Panc1 (cell line): ENCODE data around the gene HIPK2. TPM values are rescaled to one million over a fixed set of nuclear protein-coding genes. Genes with fewer than 3 reads are reported as not detected.
A peak's percentile ranks its signal among the peaks of the same experiment; 100 is the strongest.

Experiments used
- ATAC-seq: fragments of 200-7000 bp; cut with Tn5 transposase; 2 replicates; pipeline ENCODE4 v1.9.1; 2020; ENCODE audit warnings: mild to moderate bottlenecking, moderate library complexity
- BruUV-seq: library from RNA; stranded (reverse); fragments of 400-500 nt; replicated peaks from 2 replicates; lab custom pipeline; 2021; lab: Mats Ljungman, UMichigan
- CTCF ChIA-PET: fragments of 300-600 bp; sonication (Branson Sonifier 250); formaldehyde crosslinking; loops from one replicate; lab custom pipeline; 2022; ENCODE audit warnings: antibody characterized with exemption; lab: Charles Lee
- POLR2A ChIA-PET: fragments of 300-600 bp; sonication (Branson Sonifier 250); formaldehyde crosslinking; loops from one replicate; lab custom pipeline; 2022; ENCODE audit warnings: antibody characterized with exemption; lab: Charles Lee
- DNase-seq: peaks from one replicate; pipeline ENCODE4 v3.0.0-alpha.2; 2010; ENCODE audit warnings: low read depth, low spot score
- H3K27ac ChIP-seq: 2 replicates; pipeline ENCODE4 v1.5.1; 2011; ENCODE audit warnings: mild to moderate bottlenecking, low read length, inconsistent platforms
- H3K27me3 ChIP-seq: fragments of 200-500 bp; sonication (Bioruptor generic); 2 replicates; pipeline ENCODE4 v1.6.0; 2014; ENCODE audit warnings: low read length, inconsistent platforms; ENCODE audit not compliant: control insufficient read depth, insufficient read depth
- H3K36me3 ChIP-seq: fragments of 200-500 bp; sonication (Bioruptor generic); 2 replicates; pipeline ENCODE4 v1.5.1; 2014; ENCODE audit warnings: inconsistent platforms, mild to moderate bottlenecking, low read length, moderate library complexity; ENCODE audit not compliant: control insufficient read depth, insufficient read depth
- H3K4me1 ChIP-seq: 2 replicates; pipeline ENCODE4 v1.5.1; 2011; ENCODE audit warnings: inconsistent platforms, mild to moderate bottlenecking, low read length, moderate library complexity; ENCODE audit not compliant: control insufficient read depth, insufficient read depth
- H3K4me3 ChIP-seq, 2 experiments: 2 replicates each; pipeline ENCODE4 v1.5.1; 2011 to 2012; ENCODE audit warnings: low read depth in 2 of 2, low read length in 2 of 2, mild to moderate bottlenecking in 2 of 2, inconsistent platforms in 1 of 2, moderate library complexity in 1 of 2
- H3K9me3 ChIP-seq: fragments of 200-500 bp; sonication (Bioruptor generic); 2 replicates; pipeline ENCODE4 v1.5.1; 2014; ENCODE audit warnings: low read depth, mild to moderate bottlenecking, inconsistent platforms, low read length, moderate library complexity; ENCODE audit not compliant: control insufficient read depth, insufficient read depth
- POLR2AphosphoS5 ChIP-seq: IDR thresholded peaks from 2 replicates; pipeline ENCODE4 v1.6.1; 2012; ENCODE audit warnings: mild to moderate bottlenecking, low read depth, low read length, moderate library complexity
- SIN3A ChIP-seq: IDR thresholded peaks from 2 replicates; pipeline ENCODE4 v1.6.1; 2012; ENCODE audit warnings: low read depth, mild to moderate bottlenecking, low read length, moderate library complexity, borderline replicate concordance; ENCODE audit not compliant: insufficient read depth
- TCF7L2 ChIP-seq: IDR thresholded peaks from 2 replicates; pipeline ENCODE4 v1.6.1; 2011; ENCODE audit warnings: mild to moderate bottlenecking, low read depth, low read length, inconsistent platforms
- in situ Hi-C: cut with HindIII; loops from 2 replicates; pipeline ENCODE4 v1.10.0; 2016; ENCODE audit warnings: low sequenced_read_pairs, low pct_unique_long_range_greater_than_20kb
- intact Hi-C: fragments of 100-400 bp; cut with micrococcal nuclease; formaldehyde crosslinking; loops from one replicate; pipeline ENCODE4 v1.10.0; 2022; ENCODE audit not compliant: unreplicated experiment
- total RNA-seq: library from RNA; stranded (reverse); gene quantifications from one replicate; pipeline ENCODE4 v1.2.1, GENCODE V29; 2021; ENCODE audit not compliant: unreplicated experiment
- TF ChIP-seq, protein P1 (sequence below), 2 experiments: IDR thresholded peaks; 2 replicates each; pipeline ENCODE4 v1.6.1; 2011 to 2012; ENCODE audit warnings: low read depth in 2 of 2, control low read depth in 1 of 2, low read length in 1 of 2, mild to moderate bottlenecking in 1 of 2, moderate library complexity in 1 of 2; ENCODE audit not compliant: insufficient read depth in 1 of 2
- TF ChIP-seq, protein P2 (sequence below): fragments of 450-650 bp; IDR thresholded peaks from 2 replicates; pipeline ENCODE4 v1.5.1; 2017; ENCODE audit warnings: mild to moderate bottlenecking

The HIPK2 gene
- total RNA-seq, 1 experiment from 2014 or later: 34.1 TPM

DNA sequence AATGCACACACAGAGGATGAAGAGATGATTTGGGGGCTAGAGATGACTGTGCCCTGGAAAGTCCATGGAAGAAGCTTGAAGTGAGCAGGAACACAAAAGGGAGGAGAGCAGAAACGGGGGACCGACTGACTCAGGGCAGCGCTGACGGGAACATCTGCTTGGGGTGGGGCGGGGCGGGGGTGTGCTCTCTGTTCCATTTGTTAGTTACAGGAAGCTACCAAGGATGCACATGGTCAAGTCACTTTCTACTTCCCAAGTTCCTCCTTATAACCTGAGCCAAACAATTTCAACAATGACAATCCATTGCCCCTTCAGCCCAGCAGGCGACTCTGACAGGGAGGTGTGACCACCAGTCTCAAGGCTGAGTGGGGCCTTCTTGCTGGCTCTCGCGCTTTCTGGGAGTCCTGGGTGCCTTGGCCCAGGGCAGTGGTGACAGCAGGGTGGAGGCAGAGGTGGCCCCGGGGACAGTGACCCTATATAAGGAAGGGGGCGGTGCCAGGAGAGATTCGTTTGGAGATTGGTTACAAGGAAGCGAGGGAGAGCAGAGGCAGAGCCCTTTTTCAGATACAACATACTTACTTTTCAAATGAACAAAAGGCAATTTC is 214.7 kb downstream of the HIPK2 start:
- H3K4me1 ChIP-seq: no peaks in the 10 kb centered on the region
- no peak overlapping the region for H3K4me3 ChIP-seq
- intact Hi-C loops: no loop called here
- BruUV-seq: TSS peak; percentile 37
- DNase-seq (no peak), ATAC-seq (no peak)
- no peaks in the 10 kb centered on the region for H3K36me3 ChIP-seq
- H3K9me3 ChIP-seq: no peaks in the 10 kb centered on the region
- TF ChIP-seq TCF7L2: no peak
- TF ChIP-seq, protein P1, sequence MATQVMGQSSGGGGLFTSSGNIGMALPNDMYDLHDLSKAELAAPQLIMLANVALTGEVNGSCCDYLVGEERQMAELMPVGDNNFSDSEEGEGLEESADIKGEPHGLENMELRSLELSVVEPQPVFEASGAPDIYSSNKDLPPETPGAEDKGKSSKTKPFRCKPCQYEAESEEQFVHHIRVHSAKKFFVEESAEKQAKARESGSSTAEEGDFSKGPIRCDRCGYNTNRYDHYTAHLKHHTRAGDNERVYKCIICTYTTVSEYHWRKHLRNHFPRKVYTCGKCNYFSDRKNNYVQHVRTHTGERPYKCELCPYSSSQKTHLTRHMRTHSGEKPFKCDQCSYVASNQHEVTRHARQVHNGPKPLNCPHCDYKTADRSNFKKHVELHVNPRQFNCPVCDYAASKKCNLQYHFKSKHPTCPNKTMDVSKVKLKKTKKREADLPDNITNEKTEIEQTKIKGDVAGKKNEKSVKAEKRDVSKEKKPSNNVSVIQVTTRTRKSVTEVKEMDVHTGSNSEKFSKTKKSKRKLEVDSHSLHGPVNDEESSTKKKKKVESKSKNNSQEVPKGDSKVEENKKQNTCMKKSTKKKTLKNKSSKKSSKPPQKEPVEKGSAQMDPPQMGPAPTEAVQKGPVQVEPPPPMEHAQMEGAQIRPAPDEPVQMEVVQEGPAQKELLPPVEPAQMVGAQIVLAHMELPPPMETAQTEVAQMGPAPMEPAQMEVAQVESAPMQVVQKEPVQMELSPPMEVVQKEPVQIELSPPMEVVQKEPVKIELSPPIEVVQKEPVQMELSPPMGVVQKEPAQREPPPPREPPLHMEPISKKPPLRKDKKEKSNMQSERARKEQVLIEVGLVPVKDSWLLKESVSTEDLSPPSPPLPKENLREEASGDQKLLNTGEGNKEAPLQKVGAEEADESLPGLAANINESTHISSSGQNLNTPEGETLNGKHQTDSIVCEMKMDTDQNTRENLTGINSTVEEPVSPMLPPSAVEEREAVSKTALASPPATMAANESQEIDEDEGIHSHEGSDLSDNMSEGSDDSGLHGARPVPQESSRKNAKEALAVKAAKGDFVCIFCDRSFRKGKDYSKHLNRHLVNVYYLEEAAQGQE (IDR thresholded peaks at IDR 0.05; ENCODE audit: insufficient read depth in 1 of 2, low read depth in 2 of 2, low read length in 1 of 2): no peak
- H3K27me3 ChIP-seq: no peaks in the 10 kb centered on the region
- CTCF ChIA-PET: no interaction called here
- no peak overlapping the region for H3K27ac ChIP-seq
- POLR2A ChIA-PET: no interaction called here
- in situ Hi-C loops: no loop called here

DNA sequence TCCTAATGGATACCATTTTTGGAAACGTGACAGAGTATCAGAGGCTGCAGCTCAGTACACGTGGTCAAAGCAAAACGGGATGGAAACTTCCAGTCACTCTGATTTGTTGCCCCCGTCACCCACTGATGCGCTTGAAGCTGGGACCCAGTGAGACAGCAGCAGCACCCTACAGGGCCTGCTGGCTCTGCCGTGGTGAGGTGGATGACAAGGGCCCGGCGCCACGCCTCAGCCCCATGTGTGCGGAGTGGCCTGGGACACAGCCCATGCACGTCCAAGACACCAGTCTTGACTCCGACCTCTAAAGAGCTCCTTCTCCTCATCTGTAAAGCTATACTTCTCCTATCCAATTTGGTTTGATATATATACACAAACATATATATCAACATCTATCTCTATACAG is 215.3 kb downstream of the HIPK2 start:
- TF ChIP-seq, protein P2, sequence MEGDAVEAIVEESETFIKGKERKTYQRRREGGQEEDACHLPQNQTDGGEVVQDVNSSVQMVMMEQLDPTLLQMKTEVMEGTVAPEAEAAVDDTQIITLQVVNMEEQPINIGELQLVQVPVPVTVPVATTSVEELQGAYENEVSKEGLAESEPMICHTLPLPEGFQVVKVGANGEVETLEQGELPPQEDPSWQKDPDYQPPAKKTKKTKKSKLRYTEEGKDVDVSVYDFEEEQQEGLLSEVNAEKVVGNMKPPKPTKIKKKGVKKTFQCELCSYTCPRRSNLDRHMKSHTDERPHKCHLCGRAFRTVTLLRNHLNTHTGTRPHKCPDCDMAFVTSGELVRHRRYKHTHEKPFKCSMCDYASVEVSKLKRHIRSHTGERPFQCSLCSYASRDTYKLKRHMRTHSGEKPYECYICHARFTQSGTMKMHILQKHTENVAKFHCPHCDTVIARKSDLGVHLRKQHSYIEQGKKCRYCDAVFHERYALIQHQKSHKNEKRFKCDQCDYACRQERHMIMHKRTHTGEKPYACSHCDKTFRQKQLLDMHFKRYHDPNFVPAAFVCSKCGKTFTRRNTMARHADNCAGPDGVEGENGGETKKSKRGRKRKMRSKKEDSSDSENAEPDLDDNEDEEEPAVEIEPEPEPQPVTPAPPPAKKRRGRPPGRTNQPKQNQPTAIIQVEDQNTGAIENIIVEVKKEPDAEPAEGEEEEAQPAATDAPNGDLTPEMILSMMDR: no peak
- TF ChIP-seq POLR2AphosphoS5: no peak
- TF ChIP-seq TCF7L2: no peak
- TF ChIP-seq, protein P1 (IDR thresholded peaks at IDR 0.05; ENCODE audit: insufficient read depth in 1 of 2, low read depth in 2 of 2, low read length in 1 of 2): no peak
- no peak for TF ChIP-seq SIN3A
- ChIA-PET CTCF (no interaction called here), POLR2A (no interaction called here)
- Histone ChIP-seq H3K9me3 (no peaks in the 10 kb centered on the region), H3K4me3 (no peak overlapping the region), H3K36me3 (no peaks in the 10 kb centered on the region), H3K27ac (no peak overlapping the region), H3K27me3 (no peaks in the 10 kb centered on the region), H3K4me1 (no peaks in the 10 kb centered on the region)
- intact Hi-C loops (no loop called here), in situ Hi-C loops (no loop called here)
- no peak for DNase-seq
- BruUV-seq: no TSS peak
- no peak for ATAC-seq
